Natural killer cell (primary cell): ENCODE data around the gene MOAP1. TPM values are rescaled to one million over a fixed set of nuclear protein-coding genes. Genes with fewer than 3 reads are reported as not detected.
"Not testable (repeated sequence)": the region's sequence is repeated elsewhere in the genome, so short reads cannot be mapped to it uniquely, and the experiment has no call there.

Experiments used
- ATAC-seq, 3 donors: fragments of 150-1000 bp in 2 of 3; fragments of 200-7000 bp in 1 of 3; cut with Tn5 transposase; 1 replicate in 1 of 3; 2 replicates in 2 of 3; pipeline ENCODE4 v1.10.0; 2021; ENCODE audit warnings: mild to moderate bottlenecking in 2 of 3, moderate library complexity in 2 of 3
- DNase-seq, 2 donors: peaks; one replicate each; pipeline versions ENCODE4 v3.0.0 to v3.0.0-alpha.2; 2013 to 2021; ENCODE audit warnings: mixed read lengths in 1 of 2
- H3K27ac ChIP-seq: one replicate; pipeline ENCODE4 v1.5.1; 2013; ENCODE audit warnings: mild to moderate bottlenecking, low read length
- H3K27me3 ChIP-seq: one replicate; pipeline ENCODE4 v1.6.1; 2013; ENCODE audit warnings: low read length; ENCODE audit not compliant: control insufficient read depth, insufficient read depth
- H3K36me3 ChIP-seq: one replicate; pipeline ENCODE4 v1.6.1; 2013; ENCODE audit warnings: low read length; ENCODE audit not compliant: control insufficient read depth, insufficient read depth
- H3K4me1 ChIP-seq: one replicate; pipeline ENCODE4 v1.6.1; 2013; ENCODE audit warnings: low read length; ENCODE audit not compliant: control insufficient read depth, insufficient read depth
- H3K4me3 ChIP-seq: one replicate; pipeline ENCODE4 v1.5.1; 2013; ENCODE audit warnings: low read length
- H3K9me3 ChIP-seq: one replicate; pipeline ENCODE4 v1.6.1; 2013; ENCODE audit warnings: low read length; ENCODE audit not compliant: control insufficient read depth, insufficient read depth
- H3K27ac Mint-ChIP-seq, 2 donors: one replicate each; pipeline ENCODE4 v1.8.0; 2022; ENCODE audit warnings: mild to moderate bottlenecking in 2 of 2, mixed read lengths in 2 of 2, moderate library complexity in 1 of 2
- H3K27me3 Mint-ChIP-seq, 2 donors: one replicate each; pipeline ENCODE4 v1.8.0; 2022; ENCODE audit warnings: low read depth in 2 of 2, mixed read lengths in 2 of 2
- H3K36me3 Mint-ChIP-seq: one replicate; pipeline ENCODE4 v1.8.0; 2022; ENCODE audit warnings: mixed read lengths
- H3K4me1 Mint-ChIP-seq, 2 donors: one replicate each; pipeline ENCODE4 v1.8.0; 2022; ENCODE audit warnings: mixed read lengths in 2 of 2
- H3K4me3 Mint-ChIP-seq: one replicate; pipeline ENCODE4 v1.8.0; 2022; ENCODE audit warnings: mild to moderate bottlenecking, moderate library complexity, mixed read lengths
- H3K9me3 Mint-ChIP-seq, 2 donors: one replicate each; pipeline ENCODE4 v1.8.0; 2022; ENCODE audit warnings: mixed read lengths in 2 of 2
- CTCF ChIP-seq: fragments of 200-600 bp; IDR thresholded peaks from one replicate; pipeline ENCODE4 v1.8.0; 2022; ENCODE audit warnings: antibody characterized with exemption
- WGBS: methylation state at CpG from one replicate; pipeline ENCODE4 v1.1.7; 2013; ENCODE audit warnings: missing lambda C conversion rate; ENCODE audit not compliant: insufficient coverage; 5-methylcytosine and 5-hydroxymethylcytosine counted together
- intact Hi-C: fragments of 100-400 bp; cut with micrococcal nuclease; formaldehyde crosslinking; loops from one replicate; pipeline ENCODE4 v1.14.2; 2022
- total RNA-seq, 4 donors: library from RNA; stranded (reverse); fragments of 120-200 nt in 1 of 4; gene quantifications; one replicate each; pipeline versions ENCODE4 v1.2.3 to v1.2.4, GENCODE V29; 2013 to 2022

MOAP1 gene
- total RNA-seq, 3 donors from 2014 or later (not counting 1 experiment from before 2014, with no cell fraction given) = 89.5 to 106 (median 91.4) TPM

- Histone ChIP-seq H3K27me3 (no peaks in the 10 kb centered on the region), H3K27ac (no peak overlapping the region), H3K4me3 (no peak overlapping the region), H3K4me1 (no peaks in the 10 kb centered on the region), H3K9me3 (no peaks in the 10 kb centered on the region), H3K36me3 (no peaks in the 10 kb centered on the region)
- Mint-ChIP-seq H3K4me1 (peaks cover 5 to 6% of the 10 kb centered on the region in 2 donors), H3K9me3 (no peaks in the 10 kb centered on the region), H3K27ac (no peak overlapping the region), H3K4me3 (no peak overlapping the region), H3K36me3 (no peaks in the 10 kb centered on the region), H3K27me3 (no peaks in the 10 kb centered on the region)
- DNase-seq (no peak), ATAC-seq (no peak)
- intact Hi-C loops = no loop called here
- WGBS = 67% methylated on average over 12 of the region's 13 CpGs
- no peak for TF ChIP-seq CTCF
Observed at GRCh38 chr14:93142854-93143652, 41.6 kb downstream of the MOAP1 start.

GRCh38 chr14:93137864-93138263, 46.8 kb downstream of the MOAP1 start:
- Mint-ChIP-seq H3K27me3 (no peaks in the 10 kb centered on the region), H3K36me3 (no peaks in the 10 kb centered on the region), H3K4me1 (peaks cover 5 to 6% of the 10 kb centered on the region in 2 donors), H3K27ac (no peak overlapping the region), H3K4me3 (no peak overlapping the region), H3K9me3 (no peaks in the 10 kb centered on the region)
- no peak for TF ChIP-seq CTCF
- H3K4me3 ChIP-seq = no peak overlapping the region
- WGBS = 83% methylated on average over 17 of the region's 17 CpGs
- H3K36me3 ChIP-seq = no peaks in the 10 kb centered on the region
- H3K4me1 ChIP-seq = no peaks in the 10 kb centered on the region
- H3K27me3 ChIP-seq = no peaks in the 10 kb centered on the region
- DNase-seq = no peak
- intact Hi-C loops = loop anchor here (5.0 kb wide), 1 partner anchor 36 kb away; no protein-coding TSS in a partner anchor
- H3K27ac ChIP-seq = no peak overlapping the region
- ATAC-seq = no peak
- H3K9me3 ChIP-seq = no peaks in the 10 kb centered on the region

GRCh38 chr14:93136508-93136907, 48.2 kb downstream of the MOAP1 start:
- not testable (repeated sequence) for ATAC-seq, H3K9me3 ChIP-seq, DNase-seq, H3K36me3 Mint-ChIP-seq, H3K4me3 Mint-ChIP-seq, H3K4me3 ChIP-seq, H3K27ac Mint-ChIP-seq, H3K4me1 ChIP-seq, H3K27me3 ChIP-seq, H3K27me3 Mint-ChIP-seq, H3K9me3 Mint-ChIP-seq, H3K36me3 ChIP-seq, H3K27ac ChIP-seq
- WGBS = 68% methylated on average over 13 of the region's 13 CpGs
- intact Hi-C loops = loop anchor here (5.0 kb wide), 1 partner anchor 34 kb away; no protein-coding TSS in a partner anchor
- peaks cover 9 to 10% of the 10 kb centered on the region in 2 donors for H3K4me1 Mint-ChIP-seq

GRCh38 chr14:93136009-93136408, 48.7 kb downstream of the MOAP1 start:
- Histone ChIP-seq H3K4me1 (no peaks in the 10 kb centered on the region), H3K27ac (no peak overlapping the region), H3K27me3 (no peaks in the 10 kb centered on the region), H3K9me3 (no peaks in the 10 kb centered on the region), H3K4me3 (no peak overlapping the region), H3K36me3 (no peaks in the 10 kb centered on the region)
- Mint-ChIP-seq H3K27me3 (no peaks in the 10 kb centered on the region), H3K9me3 (no peaks in the 10 kb centered on the region), H3K36me3 (no peaks in the 10 kb centered on the region), H3K27ac (no peak overlapping the region), H3K4me3 (no peak overlapping the region), H3K4me1 (peaks cover 9 to 10% of the 10 kb centered on the region in 2 donors)
- DNase-seq (no peak), ATAC-seq (no peak)
- intact Hi-C loops = loop anchor here (5.0 kb wide), 1 partner anchor 34 kb away; no protein-coding TSS in a partner anchor
- WGBS = 93% methylated on average over 8 of the region's 8 CpGs
- TF ChIP-seq CTCF = no peak
